Bronchial epithelial cell (primary cell): ENCODE results near the gene SYNGR1. TPM values are rescaled to one million over a fixed set of nuclear protein-coding genes. Genes with fewer than 3 reads are reported as not detected.

Experiments used
- DNase-seq: peaks from one replicate; pipeline ENCODE4 v3.0.0-alpha.2; 2010; ENCODE audit warnings: low read depth
- FAIRE-seq: peaks from 2 replicates; lab custom pipeline; 2011; peaks lifted over from hg19 to GRCh38; lab: Jason Lieb, UNC
- H3K27me3 ChIP-seq: 2 replicates; pipeline ENCODE4 v1.5.1; 2011; ENCODE audit warnings: low read length; ENCODE audit not compliant: control insufficient read depth, insufficient read depth
- H3K36me3 ChIP-seq: 2 replicates; pipeline ENCODE4 v1.5.1; 2011; ENCODE audit warnings: low read length; ENCODE audit not compliant: control insufficient read depth, insufficient read depth
- H3K4me3 ChIP-seq: 2 replicates; pipeline ENCODE4 v1.5.1; 2011; ENCODE audit warnings: mild to moderate bottlenecking, low read depth, low read length, control low read depth
- total RNA-seq: library from RNA; depleted of rRNA; stranded (reverse); fragments of >200 nt; gene quantifications from 2 replicates; pipeline ENCODE4 v1.2.1, GENCODE V29; 2014
- TF ChIP-seq, protein P1 (sequence below): IDR thresholded peaks from 2 replicates; pipeline ENCODE4 v1.5.1; 2011; ENCODE audit warnings: mild to moderate bottlenecking, moderate library complexity, low read length, control low read depth, inconsistent platforms; ENCODE audit not compliant: insufficient read depth, severe bottlenecking

Gene SYNGR1
- total RNA-seq, 1 donor from 2014 or later = 0.26 TPM

DNA sequence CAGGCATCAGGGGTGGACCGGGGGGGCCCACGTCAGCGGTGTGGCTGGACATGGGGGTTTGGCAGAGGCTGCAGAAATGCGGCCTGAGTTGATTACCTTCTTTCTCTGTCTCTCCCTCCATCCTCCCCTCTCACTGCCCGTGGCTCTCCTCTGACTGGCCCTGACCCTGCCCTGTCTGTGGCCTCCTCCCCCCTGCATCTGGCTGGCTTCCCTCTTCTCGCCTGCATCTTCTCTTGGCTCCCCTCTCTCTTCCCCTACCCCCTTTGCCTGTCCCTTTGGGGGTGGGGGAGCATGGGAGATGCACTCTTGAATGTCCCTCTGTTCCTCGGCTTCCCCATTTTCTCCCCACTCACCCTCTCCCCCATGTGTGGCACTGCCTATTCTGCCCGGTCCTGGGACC, 25.9 kb downstream of the SYNGR1 start:
- DNase-seq (no peak), FAIRE-seq (no peak)
- Histone ChIP-seq H3K4me3 (no peak overlapping the region), H3K36me3 (no peaks in the 10 kb centered on the region), H3K27me3 (no peaks in the 10 kb centered on the region)
- TF ChIP-seq, protein P1, sequence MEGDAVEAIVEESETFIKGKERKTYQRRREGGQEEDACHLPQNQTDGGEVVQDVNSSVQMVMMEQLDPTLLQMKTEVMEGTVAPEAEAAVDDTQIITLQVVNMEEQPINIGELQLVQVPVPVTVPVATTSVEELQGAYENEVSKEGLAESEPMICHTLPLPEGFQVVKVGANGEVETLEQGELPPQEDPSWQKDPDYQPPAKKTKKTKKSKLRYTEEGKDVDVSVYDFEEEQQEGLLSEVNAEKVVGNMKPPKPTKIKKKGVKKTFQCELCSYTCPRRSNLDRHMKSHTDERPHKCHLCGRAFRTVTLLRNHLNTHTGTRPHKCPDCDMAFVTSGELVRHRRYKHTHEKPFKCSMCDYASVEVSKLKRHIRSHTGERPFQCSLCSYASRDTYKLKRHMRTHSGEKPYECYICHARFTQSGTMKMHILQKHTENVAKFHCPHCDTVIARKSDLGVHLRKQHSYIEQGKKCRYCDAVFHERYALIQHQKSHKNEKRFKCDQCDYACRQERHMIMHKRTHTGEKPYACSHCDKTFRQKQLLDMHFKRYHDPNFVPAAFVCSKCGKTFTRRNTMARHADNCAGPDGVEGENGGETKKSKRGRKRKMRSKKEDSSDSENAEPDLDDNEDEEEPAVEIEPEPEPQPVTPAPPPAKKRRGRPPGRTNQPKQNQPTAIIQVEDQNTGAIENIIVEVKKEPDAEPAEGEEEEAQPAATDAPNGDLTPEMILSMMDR = no peak

DNA sequence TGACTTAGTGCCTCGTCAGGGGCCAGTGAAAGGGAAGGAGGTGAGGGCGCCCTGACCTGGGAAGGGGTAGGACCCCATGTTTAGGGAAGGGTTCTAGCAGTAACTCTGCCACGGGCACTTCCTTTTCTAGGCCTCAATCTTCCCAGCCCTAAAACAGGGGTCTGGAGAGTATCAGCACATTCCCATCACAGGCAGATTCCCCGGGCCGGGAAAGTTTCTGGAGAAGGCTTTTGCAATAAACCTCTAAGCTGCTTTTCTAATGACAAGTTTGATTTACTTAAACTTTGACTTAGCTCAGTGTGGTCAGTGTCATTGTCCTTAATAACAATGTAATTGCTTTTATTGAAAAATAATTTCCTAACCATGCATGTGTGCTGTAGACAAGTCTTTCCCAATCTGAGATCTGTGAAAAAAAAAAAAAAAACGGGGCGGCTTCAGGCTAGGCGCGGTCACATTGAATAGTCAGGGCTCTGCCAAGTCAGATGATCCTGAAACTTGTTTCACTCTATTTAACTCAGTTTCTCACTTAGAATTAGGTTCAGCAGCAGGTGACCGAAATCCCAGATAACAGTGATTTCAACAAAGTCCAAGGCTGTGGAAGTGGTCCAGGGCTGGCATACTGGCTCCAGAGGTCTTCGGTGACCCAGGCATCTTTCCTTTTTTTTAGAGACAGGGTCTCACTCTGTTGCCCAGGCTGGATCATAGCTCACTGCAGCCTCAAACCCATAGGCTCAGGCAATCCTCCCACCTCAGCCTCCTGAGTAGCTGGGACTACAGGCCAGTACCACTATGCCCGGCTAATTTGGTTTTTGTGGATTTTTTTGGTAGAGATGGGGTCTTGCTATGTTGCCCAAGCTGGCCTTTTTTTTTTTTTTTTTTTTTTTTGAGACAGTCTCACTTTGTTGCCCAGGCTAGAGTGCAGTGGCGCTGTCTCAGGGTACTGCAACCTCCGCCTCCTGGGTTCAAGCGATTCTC, 30.3 kb downstream of the SYNGR1 start:
- FAIRE-seq (peak; percentile 86), DNase-seq (no peak)
- no peaks in the 10 kb centered on the region for H3K27me3 ChIP-seq
- H3K36me3 ChIP-seq = no peaks in the 10 kb centered on the region
- H3K4me3 ChIP-seq = no peak overlapping the region
- TF ChIP-seq, protein P1 = no peak

DNA sequence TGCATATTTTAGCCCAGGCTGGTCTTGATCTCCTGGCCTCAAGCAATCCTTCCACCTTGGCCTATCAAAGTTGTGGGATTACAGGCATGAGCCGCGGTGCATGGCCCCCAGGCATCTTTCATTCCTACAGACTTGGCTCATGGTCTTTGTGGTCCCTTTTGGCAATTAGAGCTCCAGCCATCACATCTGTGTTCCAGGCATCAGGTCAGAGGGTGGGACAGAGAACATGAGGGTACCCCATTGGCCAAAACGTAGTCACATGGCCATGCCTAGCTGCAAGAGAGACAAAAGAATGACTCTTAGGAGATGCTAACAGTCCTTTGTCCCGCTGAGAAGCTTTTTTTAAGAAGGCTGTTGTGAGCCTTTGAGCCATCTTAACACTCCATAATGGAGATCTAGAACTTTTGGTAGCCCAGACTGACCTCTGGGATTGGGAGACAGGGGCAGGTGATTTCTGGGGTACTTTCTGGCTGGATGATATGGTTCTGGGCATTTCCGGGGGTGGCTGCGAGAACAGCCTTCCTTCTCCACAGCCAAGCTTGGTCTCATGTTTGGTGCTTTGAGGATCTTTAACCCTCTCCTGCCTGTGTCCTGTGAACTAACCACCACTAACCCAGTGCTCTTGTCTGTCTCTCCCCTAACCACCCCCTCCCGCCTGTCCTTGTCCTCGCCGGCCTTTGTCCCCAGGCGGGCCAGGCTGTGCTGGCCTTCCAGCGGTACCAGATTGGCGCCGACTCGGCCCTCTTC, 31.4 kb downstream of the SYNGR1 start:
- Histone ChIP-seq H3K36me3 (no peaks in the 10 kb centered on the region), H3K4me3 (no peak overlapping the region), H3K27me3 (no peaks in the 10 kb centered on the region)
- DNase-seq = no peak
- TF ChIP-seq, protein P1 = no peak
- FAIRE-seq = no peak

DNA sequence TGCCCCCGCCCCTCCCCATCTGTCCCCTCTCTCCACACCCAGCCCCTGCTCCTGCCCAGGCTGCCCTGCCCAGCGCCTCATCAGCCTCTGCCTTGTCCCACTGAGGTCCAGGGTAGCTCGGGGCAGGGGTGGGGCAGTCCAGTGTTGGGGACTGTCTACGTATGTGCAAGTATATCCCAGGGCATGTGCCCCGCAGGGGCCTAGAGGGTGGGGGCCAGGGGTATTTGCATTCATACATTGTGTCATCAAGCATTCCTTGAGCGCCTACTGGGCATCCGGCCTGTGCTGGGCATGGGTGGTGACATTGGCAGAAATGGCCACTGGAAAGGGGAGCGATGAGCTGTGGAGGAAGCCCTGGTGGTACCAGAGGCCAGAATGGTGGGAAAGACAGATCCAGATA, 32.1 kb downstream of the SYNGR1 start:
- TF ChIP-seq, protein P1 = no peak
- no peak for FAIRE-seq

DNA sequence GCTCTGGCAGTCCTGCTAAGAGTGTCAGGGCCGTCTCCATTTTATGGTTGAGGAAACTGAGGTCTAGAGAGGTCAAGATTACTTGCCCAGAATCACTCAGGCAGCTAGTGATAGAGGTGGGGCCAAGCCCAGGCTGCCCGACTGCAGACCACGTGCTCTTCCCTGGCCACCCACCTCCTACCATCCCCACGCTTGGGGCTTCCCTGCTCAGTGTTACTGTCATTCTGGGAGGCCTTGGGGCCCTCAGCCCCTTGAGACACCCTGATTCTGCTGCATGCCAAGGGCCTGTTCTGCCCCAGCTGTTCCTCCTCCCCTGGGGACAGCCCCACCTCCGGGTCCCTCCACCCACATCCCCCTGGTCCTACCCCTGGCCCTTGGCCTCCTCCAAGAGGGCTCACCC, 32.6 kb downstream of the SYNGR1 start:
- DNase-seq = no peak
- no peaks in the 10 kb centered on the region for H3K27me3 ChIP-seq
- H3K4me3 ChIP-seq = no peak overlapping the region
- no peak for FAIRE-seq
- no peaks in the 10 kb centered on the region for H3K36me3 ChIP-seq
- TF ChIP-seq, protein P1 = no peak

More for the DNA sequence above, 32.1 kb downstream of the SYNGR1 start:
- no peak for DNase-seq
- no peaks in the 10 kb centered on the region for H3K36me3 ChIP-seq
- H3K4me3 ChIP-seq = no peak overlapping the region
- H3K27me3 ChIP-seq = no peaks in the 10 kb centered on the region
